BE2C (cell line): Measurements from ENCODE around the gene OMP.

Experiments
- DNase-seq: peaks from one replicate; pipeline ENCODE4 v3.0.0-alpha.2; 2020
- H3K27me3 ChIP-seq: fragments of 250-450 bp; sonication (Bioruptor Pico); 2 replicates; pipeline ENCODE4 v1.5.1; 2020; ENCODE audit warnings: mild to moderate bottlenecking
- H3K36me3 ChIP-seq: fragments of 250-450 bp; sonication (Bioruptor Pico); 2 replicates; pipeline ENCODE4 v1.5.1; 2020; ENCODE audit warnings: mild to moderate bottlenecking
- H3K4me1 ChIP-seq: fragments of 250-450 bp; sonication (Bioruptor Pico); 2 replicates; pipeline ENCODE4 v1.5.1; 2020
- H3K4me3 ChIP-seq: 2 replicates; pipeline ENCODE4 v1.5.1; 2011; ENCODE audit warnings: low read depth, low read length
- H3K9me3 ChIP-seq: fragments of 250-450 bp; sonication (Bioruptor Pico); 2 replicates; pipeline ENCODE4 v1.5.1; 2020
- TF ChIP-seq, protein P1 (sequence below): IDR thresholded peaks from 2 replicates; pipeline ENCODE4 v1.5.1; 2012; ENCODE audit warnings: mild to moderate bottlenecking, low read depth, low read length

Gene OMP

DNA sequence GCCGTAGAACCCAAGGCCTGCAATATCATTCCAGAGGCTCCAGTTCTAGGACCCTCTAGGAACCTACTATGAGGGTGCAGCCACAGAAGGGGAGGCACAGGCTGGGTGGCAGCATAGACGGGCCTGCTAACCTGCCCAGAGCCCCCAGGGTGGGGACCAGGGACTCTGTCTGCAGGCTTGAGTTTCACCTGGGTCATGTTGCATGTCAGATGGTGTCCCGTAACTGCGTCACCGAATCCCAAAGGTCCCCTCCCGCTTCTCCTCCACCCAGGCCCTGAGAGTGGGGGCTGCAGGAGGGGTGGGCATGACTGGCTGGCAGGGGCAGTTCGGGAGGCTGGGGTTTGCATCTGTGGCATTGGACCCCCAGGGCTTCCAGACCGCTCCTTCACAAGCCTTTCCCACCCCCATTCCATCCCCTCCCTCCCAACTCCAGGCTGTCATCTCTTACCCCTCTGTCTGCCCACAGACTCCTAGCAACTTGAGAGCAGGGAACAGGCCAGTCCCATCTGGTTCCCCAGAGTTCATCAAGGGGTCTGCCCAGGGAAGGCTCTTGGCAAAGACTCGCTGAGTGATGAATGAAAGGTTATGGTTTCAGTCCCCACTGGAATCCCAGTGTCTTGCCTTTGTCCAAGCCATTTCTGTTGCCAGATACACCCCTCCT is 41.7 kb downstream of the OMP start:
- no peaks in the 10 kb centered on the region for H3K9me3 ChIP-seq
- H3K4me3 ChIP-seq, result no peak overlapping the region
- H3K36me3 ChIP-seq, result no peaks in the 10 kb centered on the region
- H3K4me1 ChIP-seq, result 0 out of 2 replicates have a peak, but pooled peaks cover 3% of the 10 kb centered on the region
- no peaks in the 10 kb centered on the region for H3K27me3 ChIP-seq
- TF ChIP-seq, protein P1, sequence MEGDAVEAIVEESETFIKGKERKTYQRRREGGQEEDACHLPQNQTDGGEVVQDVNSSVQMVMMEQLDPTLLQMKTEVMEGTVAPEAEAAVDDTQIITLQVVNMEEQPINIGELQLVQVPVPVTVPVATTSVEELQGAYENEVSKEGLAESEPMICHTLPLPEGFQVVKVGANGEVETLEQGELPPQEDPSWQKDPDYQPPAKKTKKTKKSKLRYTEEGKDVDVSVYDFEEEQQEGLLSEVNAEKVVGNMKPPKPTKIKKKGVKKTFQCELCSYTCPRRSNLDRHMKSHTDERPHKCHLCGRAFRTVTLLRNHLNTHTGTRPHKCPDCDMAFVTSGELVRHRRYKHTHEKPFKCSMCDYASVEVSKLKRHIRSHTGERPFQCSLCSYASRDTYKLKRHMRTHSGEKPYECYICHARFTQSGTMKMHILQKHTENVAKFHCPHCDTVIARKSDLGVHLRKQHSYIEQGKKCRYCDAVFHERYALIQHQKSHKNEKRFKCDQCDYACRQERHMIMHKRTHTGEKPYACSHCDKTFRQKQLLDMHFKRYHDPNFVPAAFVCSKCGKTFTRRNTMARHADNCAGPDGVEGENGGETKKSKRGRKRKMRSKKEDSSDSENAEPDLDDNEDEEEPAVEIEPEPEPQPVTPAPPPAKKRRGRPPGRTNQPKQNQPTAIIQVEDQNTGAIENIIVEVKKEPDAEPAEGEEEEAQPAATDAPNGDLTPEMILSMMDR, result no peak
- no peak for DNase-seq

DNA sequence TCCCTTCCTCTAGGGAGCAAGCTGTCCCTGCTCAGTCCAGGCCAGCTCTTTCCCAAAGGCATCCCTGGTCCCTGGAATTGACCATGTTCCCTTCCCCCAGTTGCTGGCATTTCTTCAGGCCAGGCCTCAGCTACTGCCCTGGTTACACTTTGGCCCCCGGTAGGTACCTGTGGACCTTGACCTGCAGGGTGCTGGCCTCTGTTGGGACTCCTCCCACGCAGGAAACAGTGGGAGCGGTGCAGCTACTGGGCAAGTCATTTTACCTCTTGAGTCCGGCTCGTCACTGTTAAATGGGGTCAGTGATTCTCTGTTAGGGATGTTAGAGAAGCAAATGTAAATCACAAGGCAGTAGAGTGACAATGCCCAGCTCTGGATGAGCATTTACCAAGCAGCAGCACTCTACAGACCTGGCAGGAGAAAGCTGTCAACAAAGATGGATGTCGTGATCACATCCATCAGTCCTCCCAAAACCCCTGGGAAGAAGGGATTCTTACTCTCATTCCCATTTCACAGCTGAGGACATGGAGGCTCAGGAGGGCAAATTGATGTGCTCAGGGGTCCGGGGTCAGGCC is 42.3 kb downstream of the OMP start:
- H3K4me3 ChIP-seq, result no peak overlapping the region
- H3K4me1 ChIP-seq, result 0 out of 2 replicates have a peak, but pooled peaks cover 3% of the 10 kb centered on the region
- no peaks in the 10 kb centered on the region for H3K27me3 ChIP-seq
- H3K9me3 ChIP-seq, result no peaks in the 10 kb centered on the region
- DNase-seq, result no peak
- no peaks in the 10 kb centered on the region for H3K36me3 ChIP-seq
- TF ChIP-seq, protein P1, result no peak

DNA sequence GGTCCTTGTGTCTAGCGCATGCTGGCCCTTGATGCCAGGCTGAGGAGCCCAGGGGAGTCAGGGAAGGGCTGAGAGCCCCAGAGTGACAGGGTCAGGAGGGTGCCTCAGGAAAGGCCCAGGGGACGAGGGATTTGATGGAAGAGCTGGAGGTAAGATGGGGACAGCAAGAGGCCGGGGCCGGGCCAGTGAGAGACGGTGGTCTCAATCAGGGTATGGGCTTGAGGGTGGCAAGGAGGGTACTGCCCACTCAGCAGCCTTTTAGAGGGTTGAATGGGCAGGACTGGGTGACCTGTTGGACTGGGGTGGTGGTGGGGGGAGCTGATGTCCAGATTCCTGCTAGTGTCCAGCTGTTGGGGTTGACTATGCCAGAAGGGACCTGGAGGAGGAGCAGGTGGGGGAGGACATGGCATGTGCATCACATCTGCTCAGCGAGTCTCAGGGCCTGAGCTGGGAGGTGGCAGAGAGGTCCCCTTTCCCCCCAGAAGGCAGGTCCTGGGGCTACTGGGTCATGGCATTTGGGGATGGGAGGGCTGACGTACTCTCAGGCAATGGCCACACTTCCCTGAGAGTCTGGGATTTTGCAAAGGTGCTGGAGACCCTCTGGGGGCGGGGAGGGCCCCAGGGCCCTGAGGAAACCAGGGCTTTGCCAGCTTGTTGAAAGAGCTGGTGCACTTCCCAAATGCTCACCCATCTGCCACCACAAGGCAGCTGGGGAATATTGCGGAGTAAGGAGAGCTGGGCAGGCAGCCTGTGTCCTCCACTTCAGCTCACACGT is 43.8 kb downstream of the OMP start:
- no peaks in the 10 kb centered on the region for H3K9me3 ChIP-seq
- H3K4me1 ChIP-seq, result no peaks in the 10 kb centered on the region
- no peaks in the 10 kb centered on the region for H3K27me3 ChIP-seq
- no peaks in the 10 kb centered on the region for H3K36me3 ChIP-seq
- DNase-seq, result no peak
- TF ChIP-seq, protein P1, result no peak
- H3K4me3 ChIP-seq, result no peak overlapping the region

DNA sequence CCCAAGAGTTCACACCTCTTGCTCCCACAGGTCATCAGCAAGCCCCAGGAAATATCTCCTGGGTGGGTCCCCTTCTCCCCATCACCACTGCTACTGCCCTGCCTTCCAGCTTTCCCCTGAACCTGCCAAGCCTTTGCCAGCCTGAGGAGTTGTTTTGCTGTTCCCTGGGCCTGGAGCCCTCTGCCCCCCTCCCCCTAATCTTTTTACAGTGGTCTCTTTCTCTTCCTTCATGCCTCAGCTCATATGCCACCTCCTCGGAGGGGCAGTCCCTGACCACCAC is 44.3 kb downstream of the OMP start:
- Histone ChIP-seq H3K9me3 (no peaks in the 10 kb centered on the region), H3K36me3 (no peaks in the 10 kb centered on the region), H3K4me3 (no peak overlapping the region), H3K27me3 (no peaks in the 10 kb centered on the region), H3K4me1 (no peaks in the 10 kb centered on the region)
- no peak for DNase-seq
- TF ChIP-seq, protein P1, result no peak

DNA sequence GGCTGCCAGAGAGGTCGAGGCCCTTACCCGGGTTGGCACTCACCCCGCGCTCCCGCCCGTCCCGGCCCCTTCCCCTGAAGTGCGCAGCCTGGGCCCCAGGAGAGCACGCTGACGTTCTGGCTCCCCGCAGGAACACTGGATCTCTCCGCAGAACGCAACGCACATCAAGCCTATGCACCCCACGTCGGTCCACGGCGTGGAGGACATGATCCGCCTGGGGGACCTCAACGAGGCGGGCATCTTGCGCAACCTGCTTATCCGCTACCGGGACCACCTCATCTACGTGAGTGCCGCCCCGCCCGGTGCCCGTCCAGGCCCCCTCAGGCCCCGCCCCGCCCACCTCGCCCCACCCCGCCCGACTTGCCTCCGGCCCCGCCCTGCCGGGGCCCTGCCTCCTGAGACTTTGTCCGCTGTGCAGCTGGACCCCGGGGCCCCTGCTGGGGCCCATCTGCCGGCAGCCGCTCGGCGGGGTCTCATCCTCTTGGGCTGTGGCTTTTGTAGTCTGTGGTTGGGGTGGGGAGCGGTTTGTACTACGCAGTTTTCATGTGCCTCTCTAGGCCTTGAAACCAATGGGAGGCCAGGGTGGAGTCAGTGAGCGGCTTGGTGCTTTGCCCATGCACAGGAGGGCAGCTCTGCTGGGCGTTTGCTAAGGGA is 45.2 kb downstream of the OMP start:
- no peaks in the 10 kb centered on the region for H3K36me3 ChIP-seq
- no peaks in the 10 kb centered on the region for H3K27me3 ChIP-seq
- no peak for DNase-seq
- H3K9me3 ChIP-seq, result no peaks in the 10 kb centered on the region
- no peaks in the 10 kb centered on the region for H3K4me1 ChIP-seq
- no peak overlapping the region for H3K4me3 ChIP-seq
- TF ChIP-seq, protein P1, result no peak
